Hindlimb muscle (tissue), 1 donor: ENCODE results near the gene CREM. TPM values are rescaled to one million over a fixed set of nuclear protein-coding genes. Genes with fewer than 3 reads are reported as not detected.
"Not testable (repeated sequence)": the region's sequence is repeated elsewhere in the genome, so short reads cannot be mapped to it uniquely, and the experiment has no call there.

Experiments
- DNase-seq: peaks from one replicate; pipeline ENCODE4 v3.0.0-alpha.2; 2013
- polyA plus RNA-seq: library from polyadenylated mRNA; unstranded; fragments of 120-200 nt; gene quantifications from one replicate; pipeline ENCODE4 v1.2.1, GENCODE V29; 2013; ENCODE audit not compliant: insufficient read length

The CREM gene
- 46.0 TPM for polyA plus RNA-seq

DNA sequence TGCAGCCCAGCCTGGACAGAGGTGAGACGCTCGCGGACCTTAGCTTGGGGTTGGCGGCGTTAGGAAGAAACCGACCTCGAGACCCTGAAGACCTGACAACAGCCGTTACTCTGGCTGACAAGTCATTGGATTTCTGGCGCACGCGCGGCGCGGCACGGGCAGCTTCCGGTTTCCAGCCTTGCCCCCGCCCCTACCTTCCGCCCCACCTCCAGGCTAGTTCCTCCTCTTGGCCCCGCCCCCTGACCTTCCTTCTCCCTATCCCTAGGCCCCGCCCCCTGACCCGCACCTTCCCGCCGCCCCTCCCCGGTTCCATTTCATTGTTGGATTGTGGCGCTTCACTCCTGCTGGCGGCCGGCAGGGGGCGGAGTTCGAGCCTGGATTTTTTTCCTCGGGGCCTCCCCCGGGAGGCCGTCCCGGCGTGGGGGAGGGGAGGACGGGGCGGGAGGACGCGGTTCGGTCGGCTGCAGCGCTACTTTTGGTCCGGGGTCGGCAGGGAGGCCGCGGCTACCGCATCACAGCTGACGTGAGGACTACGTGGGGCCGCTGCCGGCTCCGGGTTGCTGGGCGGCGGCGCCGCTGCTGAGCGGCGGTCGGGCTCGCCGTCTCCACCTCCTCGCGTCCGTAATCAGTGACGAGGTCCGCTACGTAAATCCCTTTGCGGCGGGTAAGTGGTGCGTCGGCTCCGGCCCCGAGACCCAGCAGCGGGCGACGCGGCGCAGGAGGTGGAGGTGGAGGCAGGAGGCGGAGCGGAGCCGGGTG is at the start of gene CREM:
Gene CREM, plus strand, starts transcription at position 317 of the 759 bp plus-strand sequence. CDS start 10,990 bp downstream, outside the sequence.
- peak; percentile 95 for DNase-seq

DNA sequence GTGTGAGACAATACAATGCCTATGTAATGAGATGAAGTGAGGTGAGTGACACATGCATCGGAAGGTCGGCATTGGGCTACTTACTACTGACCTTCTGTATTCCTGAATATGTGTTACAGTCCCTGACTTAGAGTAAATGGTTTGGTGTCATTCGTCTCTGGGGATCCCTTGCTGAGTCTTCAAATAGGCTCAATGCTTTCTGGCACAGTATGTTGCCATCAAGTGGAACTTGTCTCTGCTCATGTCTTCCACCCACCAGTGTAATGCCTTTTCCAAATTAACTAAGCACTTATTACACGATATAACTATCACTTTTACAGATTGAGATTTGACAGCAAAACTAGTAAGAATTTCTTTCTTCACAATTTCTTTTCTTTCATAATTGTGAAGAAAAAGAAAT is 47.4 kb upstream of the CREM start:
- DNase-seq, result no peak

DNA sequence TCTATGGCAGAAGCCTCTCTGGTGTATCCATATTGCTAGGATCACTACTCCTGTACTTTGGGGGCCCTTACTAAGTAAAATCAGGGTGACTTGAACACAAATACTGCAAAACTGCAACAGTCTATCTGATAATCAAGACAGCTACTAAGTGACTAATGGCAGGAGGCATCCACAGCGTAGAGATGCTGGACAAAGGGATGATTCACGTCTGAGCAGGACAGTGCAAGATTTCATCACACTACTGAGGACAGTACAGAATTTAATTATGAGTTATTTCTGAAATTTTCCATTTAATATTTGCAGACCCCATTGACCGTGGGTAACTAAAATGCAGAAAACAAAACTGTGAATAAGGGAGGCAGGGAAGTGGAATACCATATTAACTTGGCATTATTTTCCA is 46.9 kb upstream of the CREM start:
- no peak for DNase-seq

DNA sequence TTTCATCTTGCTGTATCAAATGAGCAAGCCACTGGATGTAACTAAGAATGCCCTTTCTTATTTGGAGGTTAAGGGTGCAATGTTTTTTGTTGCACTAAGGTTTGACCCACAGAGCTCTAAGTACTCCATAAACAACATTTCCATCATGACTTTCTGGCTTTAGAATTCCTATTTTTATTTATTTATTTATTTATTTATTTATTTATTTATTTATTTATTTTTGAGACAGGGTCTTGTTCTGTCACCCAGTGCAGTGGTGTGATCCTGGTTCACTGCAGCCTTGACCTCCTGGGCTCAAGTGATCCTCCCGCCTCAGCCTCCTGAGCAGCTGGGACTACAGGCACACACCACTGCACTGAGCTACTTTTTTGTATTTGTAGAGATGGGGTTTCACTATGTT is 46.4 kb upstream of the CREM start:
- not testable (repeated sequence) for DNase-seq

DNA sequence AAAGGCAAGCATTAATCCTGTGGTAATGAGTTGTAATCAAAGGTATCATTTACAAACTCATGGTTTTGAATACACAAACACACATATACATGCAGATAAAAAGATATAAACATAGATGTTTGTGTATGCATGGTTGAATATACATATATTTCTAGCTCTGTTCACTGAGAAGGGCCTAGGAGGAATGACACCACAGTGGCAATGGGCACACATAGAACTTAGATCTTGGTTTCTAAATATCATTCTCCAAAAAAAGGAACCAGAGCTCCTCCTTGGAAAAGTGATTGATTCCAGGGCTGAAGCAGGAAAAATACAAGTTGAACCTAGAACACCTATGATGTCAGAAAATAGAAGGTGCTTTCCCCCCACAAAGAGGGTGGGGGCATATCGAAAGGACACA is 43.4 kb upstream of the CREM start:
- DNase-seq, result no peak

DNA sequence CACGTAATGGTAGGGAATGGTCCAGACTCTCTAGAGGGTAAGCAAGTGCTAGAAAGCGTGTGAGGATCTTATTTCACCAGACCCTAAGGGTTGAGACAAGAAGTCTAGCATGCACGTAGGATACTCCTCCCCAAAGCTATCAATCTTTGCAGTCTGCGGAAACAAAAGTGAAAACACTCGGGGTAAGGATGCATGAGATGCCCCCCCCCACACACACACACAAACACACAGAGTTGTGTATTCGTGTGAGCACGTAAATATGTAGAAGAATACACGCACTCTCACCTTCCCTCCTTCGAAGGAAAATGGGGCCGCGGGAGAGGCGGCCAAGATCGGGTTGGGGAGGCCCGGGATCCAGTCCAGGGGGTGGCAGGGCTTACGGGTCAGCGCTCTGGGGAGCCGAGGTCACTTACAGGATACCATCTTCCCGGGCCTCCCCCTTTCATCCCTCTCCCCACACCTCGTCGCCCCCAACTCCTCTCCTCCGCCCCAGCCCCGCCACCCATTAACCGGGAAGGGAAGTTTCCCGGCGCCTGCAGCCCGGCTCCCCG is 37.0 kb upstream of the CREM start:
- DNase-seq, result peak; percentile 15

DNA sequence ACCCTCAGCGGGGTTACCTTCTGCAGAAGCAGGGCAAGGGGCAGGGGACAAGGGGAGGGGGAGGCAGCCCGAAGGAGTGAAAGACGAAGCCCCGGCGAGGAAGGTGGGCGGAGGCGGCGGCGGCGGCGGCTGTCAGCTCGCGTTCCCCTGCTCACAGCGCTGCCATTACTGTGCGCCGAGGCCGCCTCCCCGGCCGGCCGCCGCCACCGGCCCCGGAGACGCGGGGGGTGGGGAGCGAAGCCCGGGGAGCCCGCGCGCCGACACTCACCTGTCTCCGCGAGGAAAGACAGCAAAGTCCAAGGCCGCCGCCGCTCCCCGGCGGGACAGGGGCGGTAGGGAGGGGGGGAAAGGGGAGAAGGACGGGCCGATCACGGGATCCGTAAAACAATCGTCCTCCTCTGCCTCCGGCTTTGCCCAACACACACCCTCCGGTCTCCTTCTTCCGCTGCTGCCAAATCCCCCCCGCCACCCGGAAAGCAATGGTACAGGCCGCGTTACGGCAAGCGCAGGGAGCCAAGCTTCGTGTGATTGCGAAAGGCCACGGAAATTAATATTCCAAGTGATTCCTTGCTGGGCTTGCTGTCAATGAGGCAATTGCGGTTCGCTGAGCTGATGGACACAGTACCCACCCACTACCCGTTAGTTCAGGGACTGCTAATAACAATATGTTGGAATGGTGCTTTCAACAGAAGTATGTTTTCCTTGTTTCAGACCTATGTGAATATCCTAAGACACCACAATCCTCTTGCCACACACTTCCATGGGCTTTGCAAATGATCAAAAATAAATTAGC is 36.3 kb upstream of the CREM start, which contains the start of gene CUL2:
Gene CUL2, minus strand, starts transcription at position 180 of the 793 bp plus-strand sequence. CDS start 19,024 bp downstream, outside the sequence.
- DNase-seq, result peak; percentile 95

DNA sequence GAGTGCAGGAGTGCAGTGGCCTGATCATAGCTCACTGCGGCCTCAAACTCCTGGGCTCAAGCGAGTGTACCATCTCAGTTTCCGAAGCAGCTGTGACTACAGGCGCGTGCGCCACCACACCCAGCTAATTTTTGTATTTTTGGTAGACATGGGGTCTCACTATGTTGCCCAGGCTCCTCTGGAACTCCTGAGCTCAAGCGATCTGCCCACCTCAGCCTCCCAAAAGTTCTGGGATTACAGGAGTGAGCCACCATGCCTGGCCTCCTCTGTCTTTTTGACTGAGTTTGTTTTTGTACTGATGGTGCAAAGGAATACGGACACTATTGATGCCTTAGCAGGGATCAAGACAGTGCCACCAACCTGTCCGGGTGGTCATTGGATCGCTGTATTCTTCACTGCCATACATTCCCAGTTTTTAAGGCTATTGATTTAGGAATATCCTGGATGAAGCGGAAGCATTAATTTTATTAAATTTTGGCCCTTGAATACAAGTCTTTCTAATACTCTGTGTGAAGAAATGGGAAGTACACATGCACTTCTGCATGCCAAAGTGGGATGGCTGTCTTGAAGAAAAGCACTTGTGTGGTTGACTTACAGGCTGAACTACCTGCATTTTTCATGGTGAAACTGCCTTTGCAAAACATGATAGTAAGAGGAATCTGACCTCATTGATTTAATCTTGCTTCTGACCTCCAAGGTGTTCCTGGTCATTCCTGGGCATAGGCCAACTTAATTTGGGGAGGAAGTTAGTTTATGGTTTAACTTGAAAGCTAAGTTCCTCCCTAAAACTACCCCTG is 34.5 kb upstream of the CREM start:
- no peak for DNase-seq

DNA sequence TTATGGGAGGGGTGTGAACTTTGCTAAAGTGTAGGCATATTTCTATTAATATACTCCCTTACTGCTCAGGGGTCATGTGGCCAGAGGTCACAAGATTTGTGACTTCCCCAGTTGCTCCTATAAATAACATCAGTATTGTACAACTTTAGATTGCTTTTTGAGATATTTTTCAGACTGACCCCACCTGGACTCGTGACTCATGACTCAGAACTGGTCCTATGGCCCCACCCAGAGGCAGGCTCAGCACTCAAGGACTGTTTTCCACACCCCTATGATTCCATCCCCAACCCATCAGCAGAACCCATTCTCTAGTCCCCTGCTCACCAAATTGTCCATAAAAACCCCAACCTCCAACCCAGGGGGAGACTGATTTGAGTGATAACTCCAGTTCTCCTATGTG is 33.8 kb upstream of the CREM start:
- DNase-seq, result no peak

DNA sequence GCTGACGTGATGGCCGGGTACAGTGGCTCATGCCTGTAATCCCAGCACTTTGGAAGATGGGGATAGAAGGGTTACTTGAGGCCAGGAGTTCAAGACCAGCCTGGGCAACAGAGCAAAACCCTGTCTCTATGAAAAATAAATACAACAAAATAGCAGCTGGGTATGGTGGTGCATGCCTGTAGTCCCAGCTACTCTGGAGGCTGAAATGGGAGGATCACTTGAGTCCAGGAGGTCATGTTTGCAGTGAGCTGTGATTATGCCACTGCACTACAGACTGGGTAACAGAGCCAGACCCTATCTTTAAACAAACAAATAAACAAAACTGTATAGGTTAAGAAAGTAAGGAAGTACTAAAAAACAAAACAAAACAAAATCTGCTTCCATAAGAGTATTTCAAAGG is 30.3 kb upstream of the CREM start:
- no peak for DNase-seq

DNA sequence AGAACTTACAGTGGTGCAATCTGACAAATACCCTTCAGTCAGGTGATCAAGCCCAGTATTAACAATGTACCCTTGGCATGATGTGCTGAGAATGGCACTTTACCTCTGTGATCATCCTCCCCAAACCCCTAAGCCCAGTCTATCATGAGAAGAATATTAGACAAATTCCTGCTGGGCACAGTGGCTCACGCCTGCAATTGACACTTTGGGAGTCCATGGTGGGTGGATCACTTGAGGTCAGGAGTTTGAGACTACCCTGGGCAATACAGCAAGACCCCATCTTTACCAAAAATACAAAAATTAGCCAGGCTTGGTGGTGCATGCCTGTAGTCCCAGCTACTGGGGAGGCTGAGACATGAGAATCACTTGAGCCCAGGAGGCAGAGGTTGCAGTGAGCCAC is 29.1 kb upstream of the CREM start:
- DNase-seq, result no peak

DNA sequence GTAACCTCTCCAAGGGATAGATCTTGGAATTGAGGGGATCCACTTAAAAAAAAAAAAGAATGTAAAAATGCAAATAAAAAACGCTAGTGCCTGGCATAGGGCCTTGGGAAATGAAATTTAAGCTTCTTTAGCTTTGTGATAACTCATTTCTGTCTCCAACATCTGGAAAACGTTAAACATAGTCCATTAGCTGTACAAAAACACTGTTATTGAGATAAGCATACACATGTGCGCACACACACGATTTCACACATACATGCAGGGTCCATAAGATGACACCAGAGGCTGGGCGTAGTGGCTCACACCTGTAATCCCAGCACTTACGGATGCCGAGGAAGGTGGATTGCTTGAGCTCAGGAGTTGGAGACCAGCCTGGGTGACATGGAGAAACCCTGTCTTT is 22.8 kb upstream of the CREM start:
- no peak for DNase-seq

DNA sequence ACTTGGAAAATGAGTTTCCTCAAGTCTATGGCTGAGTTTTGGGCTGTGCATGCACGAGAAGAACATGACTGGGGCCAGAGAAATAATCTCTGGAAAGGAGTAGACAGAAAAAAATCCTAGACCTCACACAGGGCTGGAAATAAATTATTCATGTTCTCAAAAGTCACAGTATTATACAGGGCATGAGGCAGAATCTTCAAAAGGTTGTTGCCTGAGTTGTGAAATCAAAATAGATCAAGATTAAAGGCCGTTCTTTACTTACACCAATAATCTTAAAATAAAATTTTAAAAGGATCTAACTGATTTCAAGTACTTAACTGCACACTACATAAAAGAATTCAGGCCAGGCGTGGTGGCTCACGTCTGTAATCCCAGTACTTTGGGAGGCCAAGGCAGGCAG is 14.1 kb upstream of the CREM start:
- DNase-seq, result no peak

DNA sequence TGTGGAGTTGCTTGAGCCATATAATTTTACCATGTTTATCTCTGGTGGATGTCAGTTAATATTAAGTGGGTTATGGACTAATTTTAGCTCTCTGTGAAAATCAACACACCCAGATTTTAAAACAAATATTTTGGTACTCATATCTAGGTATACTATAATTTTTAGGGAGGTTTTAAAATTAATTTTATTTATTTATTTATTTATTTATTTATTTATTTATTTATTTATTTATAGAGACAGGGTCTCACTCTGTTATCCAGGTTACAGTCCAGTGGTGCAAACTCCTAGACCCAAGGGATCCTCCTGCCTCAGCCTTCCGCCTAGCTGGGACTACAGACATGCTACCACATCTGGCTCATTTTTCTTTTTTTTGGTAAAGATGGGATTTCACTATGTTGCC is 7.3 kb upstream of the CREM start:
- no peak for DNase-seq

DNA sequence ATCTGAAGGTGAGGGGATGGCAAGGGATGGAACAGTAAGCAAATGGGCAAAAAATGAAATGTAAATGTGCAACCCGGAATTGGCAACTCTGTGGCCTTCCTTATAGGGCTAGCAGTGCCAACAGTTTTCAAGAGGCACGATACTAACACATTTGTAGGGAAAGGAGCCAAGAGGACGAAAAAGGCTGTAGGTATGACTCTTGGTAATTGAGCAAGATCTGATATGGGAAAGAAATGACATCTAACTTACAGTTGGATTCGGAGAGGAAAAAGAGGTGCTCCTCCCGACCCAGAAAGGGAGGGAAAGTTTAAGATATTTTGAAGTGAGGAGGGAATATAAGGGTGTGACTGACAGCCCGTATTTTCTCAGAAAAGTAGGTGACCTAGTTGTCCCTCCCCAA is 2.1 kb upstream of the CREM start:
- no peak for DNase-seq

DNA sequence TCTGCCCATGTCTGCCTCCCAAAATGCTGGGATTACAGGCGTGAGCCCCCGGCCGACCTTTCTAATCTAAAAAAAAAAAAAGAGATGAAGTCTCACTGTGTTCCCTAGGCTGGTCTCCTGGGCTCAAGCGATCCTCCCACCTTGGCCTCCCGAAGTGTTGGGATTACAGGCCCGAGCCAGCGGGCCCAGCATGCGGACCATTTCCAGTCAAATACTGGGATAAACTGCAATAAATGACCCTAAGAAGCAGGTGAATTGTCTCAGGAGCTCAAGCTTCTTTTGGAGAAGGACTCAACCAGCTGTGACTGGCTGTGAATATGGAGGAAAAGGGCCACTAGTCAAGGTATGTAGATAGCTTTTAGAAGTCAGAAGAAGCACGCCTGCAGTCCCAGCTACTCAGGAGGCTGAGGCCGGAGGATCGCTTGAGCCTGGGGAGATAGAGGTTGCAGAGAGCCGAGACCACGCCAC is 550 bp upstream of the CREM start:
- no peak for DNase-seq

DNA sequence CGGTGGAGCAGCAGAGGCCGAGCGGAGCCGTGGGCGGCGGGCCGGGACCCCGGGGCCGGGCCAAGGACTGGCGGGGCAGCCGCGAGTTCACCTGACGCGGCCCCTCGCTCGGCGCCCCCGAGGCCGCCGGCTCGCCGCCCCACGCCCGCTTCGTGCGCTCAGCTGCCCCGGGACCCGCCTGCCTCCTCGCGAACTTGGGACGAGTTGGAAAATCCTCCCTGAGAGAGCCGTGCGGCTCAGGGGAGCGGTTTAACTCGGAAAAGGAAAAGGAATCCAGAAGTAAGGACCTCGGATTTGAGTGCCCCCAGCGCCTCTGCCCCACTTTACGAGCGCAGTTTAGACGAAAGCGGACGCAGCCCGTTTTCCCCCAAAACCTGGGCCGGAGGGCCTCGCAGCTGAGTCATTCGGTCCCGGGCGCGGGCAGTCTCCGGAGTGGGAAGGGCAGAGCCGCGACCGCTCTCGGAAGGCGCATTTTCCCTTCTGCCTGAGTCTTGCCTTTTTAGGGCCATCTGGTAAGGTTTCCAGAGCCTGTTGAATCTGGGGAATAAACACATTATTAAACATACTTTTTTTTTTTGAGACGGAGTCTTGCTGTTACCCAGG is 744 bp downstream of the CREM start:
- DNase-seq, result peak; percentile 71

DNA sequence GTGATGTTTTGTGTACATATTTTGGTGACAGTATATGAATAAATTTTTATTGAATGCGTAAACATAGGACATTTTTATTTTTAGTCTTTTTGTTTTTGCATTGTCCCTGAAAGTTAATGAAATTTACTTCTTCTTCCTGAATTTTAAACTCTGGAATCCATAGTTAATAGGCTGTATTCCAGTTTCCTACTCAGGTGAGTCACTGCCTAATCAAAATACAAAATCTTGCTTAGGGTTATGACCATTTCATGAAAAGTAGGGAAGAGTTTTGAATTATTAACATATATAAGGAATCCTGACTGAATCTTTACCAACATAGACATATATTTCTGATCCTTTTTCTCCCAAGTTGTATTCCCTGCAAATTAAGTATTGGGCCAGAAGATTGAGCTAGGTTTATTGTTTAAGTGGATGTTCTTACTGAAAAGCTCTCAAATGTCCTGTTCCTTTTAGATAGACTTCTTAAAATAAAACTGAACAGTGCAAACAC is 2.6 kb downstream of the CREM start:
- DNase-seq, result no peak

DNA sequence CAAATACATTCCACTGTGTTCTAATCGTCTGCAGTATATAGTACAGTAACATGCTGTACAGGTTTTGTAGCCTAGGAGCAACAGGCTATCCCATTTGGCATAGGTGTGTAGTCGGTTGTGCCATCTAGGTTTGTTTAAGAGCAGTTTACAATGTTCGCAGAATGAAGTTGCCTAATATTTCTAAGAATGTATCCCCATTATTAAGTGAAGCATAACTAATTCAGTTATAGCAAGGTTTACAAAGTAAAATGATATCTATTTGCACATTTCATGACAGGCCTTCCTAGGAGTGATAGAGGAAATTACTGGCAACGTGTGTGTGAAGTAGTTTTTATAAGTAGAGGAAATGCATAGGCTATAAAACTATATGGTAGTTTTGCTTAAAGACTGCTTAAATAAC is 4.0 kb downstream of the CREM start:
- DNase-seq, result no peak

DNA sequence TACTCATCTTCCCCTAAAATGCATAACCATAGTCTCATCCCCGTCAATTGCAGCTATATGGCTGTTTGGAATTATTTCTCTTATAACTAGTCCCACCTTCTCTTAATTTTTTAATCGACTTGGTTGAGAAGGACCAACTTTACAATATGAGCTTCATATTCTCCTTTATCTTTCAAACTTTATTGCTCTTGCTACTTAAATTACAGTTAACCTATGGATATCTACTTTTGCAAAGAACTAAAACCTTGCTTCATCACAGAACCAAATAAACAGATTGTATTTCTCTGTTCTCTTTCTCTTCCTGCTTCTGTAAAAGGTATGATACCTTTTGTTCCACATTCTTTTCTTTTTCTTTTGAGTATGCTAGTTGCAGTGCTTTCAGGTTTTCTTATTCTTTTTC is 6.1 kb downstream of the CREM start:
- DNase-seq, result no peak

DNA sequence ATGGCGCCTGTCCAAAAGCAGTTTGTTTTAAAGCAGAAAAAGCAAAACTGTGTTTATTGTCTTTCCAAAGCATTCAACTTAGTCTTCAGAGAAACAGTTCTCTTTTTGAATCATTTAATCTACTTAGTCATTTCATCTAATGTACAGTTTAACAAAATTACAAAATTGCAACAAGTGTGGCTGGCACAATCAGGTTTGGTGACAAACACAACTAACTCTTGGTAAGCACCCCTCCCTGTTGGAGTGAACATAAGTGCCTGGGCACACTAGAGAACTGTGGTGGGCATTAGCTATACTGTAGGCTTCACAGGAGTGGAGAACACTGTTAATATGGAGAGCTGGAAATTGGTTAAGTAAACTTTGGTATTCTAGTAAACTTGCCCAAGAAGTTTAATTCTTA is 6.9 kb downstream of the CREM start:
- no peak for DNase-seq

DNA sequence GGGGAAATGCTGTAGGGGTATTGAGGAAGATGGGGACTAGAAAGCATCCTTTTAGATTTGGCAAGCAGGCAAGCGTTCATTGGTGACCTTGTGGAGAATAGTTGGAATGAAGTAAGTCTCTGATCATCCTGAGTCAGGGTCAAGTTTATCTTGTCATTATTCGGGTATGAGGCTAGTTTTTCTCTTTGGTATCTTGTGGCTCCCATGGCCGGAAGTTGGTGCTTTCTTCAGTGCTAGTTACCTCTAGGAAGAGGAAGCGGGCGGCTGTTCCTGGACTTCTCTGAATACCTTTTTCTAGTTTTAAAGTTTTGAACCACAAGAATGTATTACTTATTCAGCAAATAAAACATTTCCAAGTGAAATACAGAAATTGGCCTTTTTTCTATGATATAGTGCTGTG is 9.2 kb downstream of the CREM start:
- DNase-seq, result no peak
